HepG2 (cell line): ENCODE results near the gene MFSD11. TPM values are rescaled to one million over a fixed set of nuclear protein-coding genes. Genes with fewer than 3 reads are reported as not detected.
A peak's percentile ranks its signal among the peaks of the same experiment; 100 is the strongest.

ENCODE experiments used
- ATF2 ChIP-seq: sonication (generic); formaldehyde crosslinking; IDR thresholded peaks from 2 replicates; pipeline ENCODE4 v1.4.0; 2020; ENCODE audit warnings: missing genetic modification reagents
- CBX5 ChIP-seq: sonication (generic); formaldehyde crosslinking; IDR thresholded peaks from 2 replicates; pipeline ENCODE4 v1.4.0; 2020; ENCODE audit warnings: missing genetic modification reagents, borderline replicate concordance
- CREB3 ChIP-seq: sonication (generic); formaldehyde crosslinking; IDR thresholded peaks from 2 replicates; pipeline ENCODE4 v1.5.0; 2020; ENCODE audit warnings: missing genetic modification reagents
- EEA1 ChIP-seq: sonication (generic); formaldehyde crosslinking; IDR thresholded peaks from 2 replicates; pipeline ENCODE4 v1.5.1; 2020; ENCODE audit warnings: mild to moderate bottlenecking, missing genetic modification reagents, borderline replicate concordance
- EED ChIP-seq: sonication (generic); formaldehyde crosslinking; IDR thresholded peaks from 2 replicates; pipeline ENCODE4 v1.5.0; 2020; ENCODE audit warnings: mild to moderate bottlenecking, missing genetic modification reagents
- FOXO1 ChIP-seq: sonication (generic); formaldehyde crosslinking; IDR thresholded peaks from 2 replicates; pipeline ENCODE4 v1.4.0; 2020; ENCODE audit warnings: missing genetic modification reagents
- FUBP1 ChIP-seq: sonication (generic); formaldehyde crosslinking; IDR thresholded peaks from 2 replicates; pipeline ENCODE4 v1.5.1; 2020; ENCODE audit warnings: missing genetic modification reagents, mild to moderate bottlenecking, borderline replicate concordance
- GATAD1 ChIP-seq: IDR thresholded peaks from 2 replicates; pipeline ENCODE4 v1.6.1; 2016; ENCODE audit warnings: missing genetic modification reagents, missing compliant biosample characterization
- NAIF1 ChIP-seq: sonication (generic); formaldehyde crosslinking; IDR thresholded peaks from 2 replicates; pipeline ENCODE4 v1.5.0; 2020; ENCODE audit warnings: mild to moderate bottlenecking, missing genetic modification reagents, borderline replicate concordance
- POLR2G ChIP-seq: fragments of 200-400 bp; formaldehyde crosslinking; IDR thresholded peaks from 2 replicates; pipeline ENCODE4 v1.6.1; 2018; ENCODE audit warnings: mild to moderate bottlenecking, low read depth, low read length, moderate library complexity
- THYN1 ChIP-seq: sonication (generic); formaldehyde crosslinking; IDR thresholded peaks from 2 replicates; pipeline ENCODE4 v1.8.1; 2023; ENCODE audit warnings: low read depth, mild to moderate bottlenecking, moderate library complexity, missing genetic modification reagents, borderline replicate concordance
- ZBTB21 ChIP-seq: sonication (generic); formaldehyde crosslinking; IDR thresholded peaks from 2 replicates; pipeline ENCODE4 v1.4.0; 2020; ENCODE audit warnings: missing genetic modification reagents
- ZFP62 ChIP-seq: sonication (generic); formaldehyde crosslinking; IDR thresholded peaks from 2 replicates; pipeline ENCODE4 v1.4.0; 2020; ENCODE audit warnings: missing genetic modification reagents
- ZFP91 ChIP-seq: sonication (generic); formaldehyde crosslinking; IDR thresholded peaks from 2 replicates; pipeline ENCODE4 v1.9.0; 2022; ENCODE audit warnings: missing genetic modification reagents, mild to moderate bottlenecking, borderline replicate concordance
- ZGPAT ChIP-seq: IDR thresholded peaks from 2 replicates; pipeline ENCODE4 v1.6.1; 2016; ENCODE audit warnings: mild to moderate bottlenecking
- ZNF512B ChIP-seq: sonication (generic); formaldehyde crosslinking; IDR thresholded peaks from 2 replicates; pipeline ENCODE4 v1.5.1; 2020; ENCODE audit warnings: missing genetic modification reagents, mild to moderate bottlenecking, borderline replicate concordance
- ZNF530 ChIP-seq: sonication (generic); formaldehyde crosslinking; IDR thresholded peaks from 2 replicates; pipeline ENCODE4 v1.5.0; 2020; ENCODE audit warnings: low read depth, mild to moderate bottlenecking, missing genetic modification reagents
- ZNF674 ChIP-seq: sonication (generic); formaldehyde crosslinking; IDR thresholded peaks from 2 replicates; pipeline ENCODE4 v1.5.0; 2020; ENCODE audit warnings: low read depth, mild to moderate bottlenecking, missing genetic modification reagents
- polyA plus RNA-seq, 8 experiments: library from polyadenylated mRNA; depleted of rRNA in 3 of 8; stranded (reverse) in 7 of 8; unstranded in 1 of 8; fragments of >200 nt; fragmentation: Illumina TruSeq in 4 of 8; extraction: Trizol in 4 of 8; gene quantifications; 2 replicates each; pipeline versions ENCODE4 v1.2.1 to v1.2.3, GENCODE V29; 2011 to 2016; ENCODE audit warnings: low read depth in 4 of 8, missing spikeins in 1 of 8, mixed read lengths in 1 of 8; ENCODE audit not compliant: insufficient read depth in 1 of 8
- total RNA-seq, 5 experiments: library from RNA; depleted of rRNA; stranded (reverse); fragments of >200 nt; fragmentation: Illumina TruSeq; extraction: Trizol; gene quantifications; 2 replicates each; pipeline ENCODE4 v1.2.3, GENCODE V29; 2016; ENCODE audit warnings: low read depth in 1 of 5

The MFSD11 gene
- total and polyA plus RNA-seq, 2 of the 13 experiments (the other 11 are each of a cell fraction or from before 2014, with no cell fraction given): 26.1 to 36.3 TPM

- TF ChIP-seq POLR2G (no peak), EED (CRISPR knock-in tag) (no peak), CBX5 (CRISPR knock-in tag) (no peak), ZGPAT (peak; percentile 32; the same call in 1 of the 2 replicates), FOXO1 (CRISPR knock-in tag) (no peak), NAIF1 (no peak), GATAD1 (CRISPR knock-in tag) (no peak), ZNF530 (no peak), THYN1 (CRISPR knock-in tag) (no peak), ZNF674 (CRISPR knock-in tag) (peak; percentile 31; the same call in 1 of the 2 replicates), ZNF512B (CRISPR knock-in tag) (no peak), ATF2 (CRISPR knock-in tag) (0 out of 2 replicates have a peak, but pooled peaks have one; percentile 44), EEA1 (CRISPR knock-in tag) (no peak), ZBTB21 (CRISPR knock-in tag) (no peak), CREB3 (no peak), ZFP62 (CRISPR knock-in tag) (no peak), FUBP1 (CRISPR knock-in tag) (no peak; the same call in 1 of the 2 replicates), ZFP91 (CRISPR knock-in tag) (no peak)
Observed at GRCh38 chr17:76710863-76711611, 26.9 kb upstream of the MFSD11 start, which contains the start of gene MXRA7 (continued).
